C4-2B (cell line): ENCODE results near the gene DBNDD2.

Experiments
- CTCF ChIP-seq: fragments of 450-650 bp; conservative IDR thresholded peaks from 2 replicates; pipeline ENCODE4 v1.5.1; 2017; ENCODE audit warnings: mild to moderate bottlenecking
- ZFX ChIP-seq: fragments of 450-650 bp; IDR thresholded peaks from 2 replicates; pipeline ENCODE4 v1.6.1; 2017

- TF ChIP-seq CTCF: no peak
- no peak for TF ChIP-seq ZFX
These were observed 11.4 kb downstream of the DBNDD2 start for GRCh38 chr20:45419188-45420091.
